ENCODE data around the gene MAP7D1.
A peak's percentile ranks its signal among the peaks of the same experiment; 100 is the strongest.

The MAP7D1 gene

DNA sequence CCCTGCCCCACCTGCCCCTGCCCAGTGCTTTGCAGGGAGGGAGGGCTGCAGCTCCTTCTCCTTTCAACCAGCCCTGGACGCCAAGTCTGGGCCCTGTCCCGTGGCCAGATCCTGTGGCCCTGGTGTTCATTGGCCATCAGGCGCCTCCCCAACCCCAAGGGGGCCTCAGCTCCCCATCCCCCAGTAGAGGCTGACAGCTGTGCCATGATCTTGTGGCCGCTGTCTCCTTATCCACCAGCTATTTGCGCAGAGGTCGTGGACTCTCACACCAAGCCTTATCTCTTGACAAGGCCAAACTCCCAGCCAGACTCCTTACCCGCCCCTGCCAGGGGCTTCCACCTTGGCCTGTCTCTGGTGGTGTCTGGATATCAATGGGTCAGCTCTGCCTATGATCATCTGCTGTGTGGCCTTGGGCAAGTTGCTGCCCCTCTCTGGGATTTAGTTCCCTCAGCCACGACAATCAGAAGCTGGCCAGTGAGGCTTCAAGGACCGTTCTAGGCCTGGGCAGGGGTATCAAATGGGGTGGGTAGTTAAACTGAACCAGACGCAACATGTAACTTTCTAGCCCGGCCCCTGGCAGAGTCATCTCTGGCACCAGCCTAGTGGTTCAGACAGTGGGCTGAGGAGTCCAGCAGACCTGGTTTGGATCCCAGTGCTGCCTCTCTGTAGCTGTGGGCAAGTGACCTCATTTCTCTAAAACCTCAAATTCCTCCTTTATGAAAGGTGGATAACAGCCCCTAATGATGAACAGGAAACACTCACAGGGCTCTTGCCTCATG, 27.6 kb upstream of the MAP7D1 start:
- no peak for FAIRE-seq

DNA sequence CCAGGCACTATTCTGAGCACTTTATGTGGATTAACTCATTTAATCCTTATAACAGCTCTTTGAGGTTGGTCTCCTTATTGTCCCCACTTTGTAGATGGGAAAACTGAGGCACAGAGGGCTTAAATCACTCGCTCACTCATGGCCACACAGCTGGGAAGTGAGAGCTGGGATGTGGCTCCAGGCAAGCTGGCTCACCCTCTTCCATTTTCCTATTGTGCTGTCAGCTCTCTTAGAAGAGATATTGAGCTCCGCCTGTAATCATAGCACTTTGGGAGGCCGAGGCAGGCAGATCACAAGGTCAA, 27.1 kb upstream of the MAP7D1 start:
- FAIRE-seq: no peak

DNA sequence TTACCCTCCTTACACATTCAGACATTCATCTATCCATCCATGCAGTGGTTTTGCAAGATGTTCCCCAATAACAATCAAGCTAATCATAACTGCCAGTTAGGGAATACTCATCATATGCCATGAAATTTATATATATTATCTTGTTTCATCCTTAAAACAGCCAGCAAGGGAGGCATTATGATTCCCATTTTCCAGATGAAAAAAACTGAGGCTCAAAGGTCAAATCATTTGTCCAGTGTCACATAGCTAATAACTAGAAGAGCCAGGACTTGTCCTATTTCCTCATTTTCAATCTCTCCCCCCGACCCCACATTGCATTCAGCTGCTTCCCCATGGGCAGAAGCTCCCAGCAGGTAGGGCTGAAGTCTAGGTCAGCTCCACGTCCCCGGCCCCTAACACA, 23.9 kb upstream of the MAP7D1 start:
- FAIRE-seq: no peak

DNA sequence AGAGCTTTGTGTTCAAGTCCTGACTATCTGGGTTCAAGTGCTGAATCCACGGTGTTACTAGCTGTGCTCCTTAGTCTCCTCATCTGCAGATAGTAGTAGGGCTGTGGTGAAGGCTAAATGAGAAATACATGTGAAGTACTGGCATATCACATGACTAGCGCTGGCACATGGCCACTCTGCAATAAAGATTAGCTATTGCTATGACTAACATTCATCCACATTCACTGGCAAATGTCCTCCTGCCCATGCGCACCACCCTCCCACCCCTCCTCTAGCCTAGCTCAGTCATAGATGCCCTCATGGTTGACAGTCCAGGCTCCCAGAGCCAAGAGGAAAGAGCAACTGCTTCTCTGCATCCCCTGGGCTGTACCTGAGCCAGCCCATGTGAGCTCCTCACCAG, 22.5 kb upstream of the MAP7D1 start:
- no peak for FAIRE-seq

DNA sequence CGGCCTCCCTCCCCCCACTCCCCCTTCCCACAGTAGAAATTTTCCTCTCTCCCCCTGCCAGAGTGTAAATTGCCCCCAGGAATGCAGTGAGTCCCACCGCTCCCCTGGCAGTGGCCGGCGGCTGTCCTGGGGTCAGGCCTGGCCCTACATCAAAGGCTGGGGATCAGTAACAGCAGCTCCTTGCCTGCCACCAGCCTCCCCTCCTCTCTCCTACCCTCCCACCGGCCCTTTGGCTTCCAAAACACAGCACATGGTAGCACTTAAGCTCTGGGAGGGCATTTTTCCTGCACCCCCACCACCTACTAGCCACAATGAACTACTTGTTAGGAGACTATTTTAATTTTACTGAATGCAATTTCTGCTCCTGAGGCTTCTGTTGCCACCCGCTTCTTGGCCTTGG, 21.9 kb upstream of the MAP7D1 start:
- FAIRE-seq: no peak

DNA sequence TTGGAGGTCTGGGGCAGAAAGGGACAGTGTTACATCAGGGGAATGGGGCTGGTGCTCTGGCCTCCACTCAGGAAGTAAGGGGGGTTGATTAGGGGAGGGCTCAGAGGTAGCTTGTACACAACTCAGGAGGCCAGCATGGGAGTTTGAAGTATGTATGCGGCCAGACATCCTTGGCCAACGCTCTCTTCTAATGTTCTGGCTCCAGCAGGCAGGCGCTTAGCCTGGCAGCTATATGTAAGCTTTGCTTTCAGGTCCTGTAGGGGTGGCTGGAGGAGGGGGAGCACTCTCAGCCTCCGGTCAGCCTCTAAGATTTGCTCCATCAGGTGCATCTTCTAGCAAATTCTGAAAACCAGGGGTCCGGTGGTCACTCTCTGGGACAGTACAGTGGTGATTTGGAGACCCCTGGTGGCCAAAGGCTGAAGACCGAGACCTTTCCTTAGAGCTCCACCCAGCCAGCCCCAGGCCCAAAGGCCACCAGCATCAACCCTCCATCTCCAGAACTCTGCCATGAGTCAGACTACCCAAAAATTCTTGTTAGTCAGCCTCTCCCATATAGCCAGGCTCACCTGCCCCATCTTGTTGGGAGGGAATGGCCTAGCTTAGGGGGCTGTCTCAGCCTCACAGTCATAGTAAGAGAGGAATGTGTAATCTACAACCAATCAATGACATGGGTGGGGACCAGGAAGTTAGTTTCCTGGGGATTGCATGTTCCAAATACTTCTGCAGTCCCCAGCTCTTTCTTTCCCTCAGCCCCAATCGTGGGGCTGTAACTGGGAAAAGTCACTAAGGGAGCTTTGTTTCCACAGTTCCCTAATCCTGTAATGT, 21.2 kb upstream of the MAP7D1 start:
- FAIRE-seq: no peak

DNA sequence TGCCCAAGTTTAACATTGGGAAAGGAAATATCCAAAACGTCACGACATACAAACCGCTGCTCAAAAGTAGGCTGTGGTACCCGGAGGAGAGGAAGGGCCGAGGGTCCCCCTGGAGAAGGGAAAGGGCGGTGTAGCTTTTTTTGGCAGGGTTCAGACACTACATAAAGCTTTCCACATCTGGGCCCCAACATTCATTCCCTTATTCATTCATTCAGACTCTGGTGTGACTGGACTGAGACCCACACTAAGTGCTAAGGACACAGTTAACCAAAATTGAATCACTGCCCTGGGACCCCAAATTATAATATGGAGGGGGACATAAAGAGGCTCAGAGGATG, 20.7 kb upstream of the MAP7D1 start:
- FAIRE-seq: no peak

DNA sequence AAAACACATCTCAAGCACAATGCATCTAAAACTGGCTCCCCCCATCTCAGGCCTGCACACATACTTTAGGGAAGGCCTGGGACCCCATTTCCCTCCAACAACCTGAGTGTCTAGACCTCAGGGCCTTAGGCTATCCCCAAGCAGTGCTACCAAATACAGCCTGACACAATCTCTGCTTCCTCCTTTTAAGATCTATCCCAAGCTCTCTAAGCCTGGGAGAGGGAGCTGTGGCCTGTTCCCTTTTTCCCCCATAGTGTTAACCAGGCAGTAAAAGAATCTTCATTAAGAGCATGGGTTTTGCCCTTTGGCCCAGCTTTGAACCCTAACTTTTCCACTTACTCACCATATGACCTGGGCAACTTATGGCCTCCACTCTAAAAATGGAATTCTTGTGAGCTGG, 20.2 kb upstream of the MAP7D1 start:
- no peak for FAIRE-seq

DNA sequence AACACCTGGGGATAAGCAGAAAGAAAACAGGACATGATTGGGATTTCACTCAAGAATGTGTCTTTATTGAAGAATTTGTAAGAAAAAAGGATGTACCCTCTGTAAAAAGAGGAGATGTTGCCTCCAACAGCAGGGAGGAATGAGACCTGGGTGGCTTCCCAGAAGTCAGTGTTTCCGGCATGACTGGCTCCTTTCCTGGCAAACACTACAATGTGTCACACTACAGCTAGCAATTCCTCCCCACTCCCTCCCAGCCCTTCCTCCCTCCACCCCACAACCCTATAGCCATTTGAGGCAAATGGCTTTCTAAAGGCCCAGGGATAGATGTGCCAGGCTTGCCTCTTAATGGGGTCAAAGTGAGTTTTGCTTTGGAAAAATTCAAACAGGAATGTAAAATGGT, 19.4 kb upstream of the MAP7D1 start:
- FAIRE-seq: no peak

DNA sequence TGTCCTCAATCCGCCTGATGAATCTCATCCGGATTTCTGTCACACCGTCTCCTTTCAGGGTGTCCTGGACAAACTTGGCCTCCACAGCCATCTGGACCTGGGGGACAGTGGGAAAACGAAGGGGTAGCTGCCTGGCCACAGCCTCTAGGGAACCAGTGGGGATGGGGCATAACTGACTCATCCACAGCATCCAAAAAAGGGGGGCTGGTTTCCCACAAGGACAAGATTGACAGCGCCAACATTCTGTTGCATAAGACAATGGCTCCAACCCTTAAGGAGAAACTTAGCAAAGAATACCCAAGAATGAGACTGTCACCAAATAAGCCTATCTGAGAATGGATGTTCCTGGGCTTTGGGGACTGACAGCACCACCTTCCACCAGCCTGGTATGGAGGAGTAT, 18.7 kb upstream of the MAP7D1 start:
- no peak for FAIRE-seq

DNA sequence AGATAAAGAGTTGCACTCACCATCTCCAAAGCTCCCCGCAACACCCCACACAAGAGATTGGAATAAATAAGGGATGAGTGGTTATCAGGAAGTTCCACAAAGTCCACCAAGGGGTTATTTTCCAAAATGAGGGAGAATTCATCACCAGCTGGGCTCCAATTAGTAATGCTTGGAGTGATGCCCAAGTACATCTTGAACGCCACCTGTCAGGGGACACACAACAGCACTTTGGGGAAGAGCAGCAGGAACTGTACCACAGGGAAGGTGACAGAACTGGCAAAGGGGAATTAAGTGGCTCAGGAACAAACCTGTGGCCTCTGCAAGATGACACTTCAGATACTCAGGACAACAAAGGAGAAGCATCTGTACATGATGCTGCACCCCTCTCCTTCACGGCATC, 18.2 kb upstream of the MAP7D1 start:
- no peak for FAIRE-seq

DNA sequence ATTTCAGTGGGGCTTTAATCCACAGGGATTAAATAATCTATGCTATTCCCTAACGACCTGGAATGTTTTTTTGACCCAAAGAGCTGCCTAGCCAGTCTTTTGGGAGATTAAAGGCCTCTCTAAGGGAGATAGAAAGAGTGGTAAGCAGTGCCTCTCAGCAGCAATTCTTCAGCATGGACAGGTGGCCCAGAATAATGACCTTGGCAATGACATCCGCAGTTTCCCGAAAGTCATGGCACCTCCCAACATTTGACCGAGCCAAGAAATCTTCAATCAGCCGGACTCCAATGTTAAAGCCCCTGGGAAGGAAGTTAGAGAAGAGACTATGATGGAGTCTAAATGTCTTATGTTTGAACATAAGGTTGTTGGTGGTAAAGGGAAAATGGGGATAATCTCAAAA, 16.4 kb upstream of the MAP7D1 start:
- no peak for FAIRE-seq

DNA sequence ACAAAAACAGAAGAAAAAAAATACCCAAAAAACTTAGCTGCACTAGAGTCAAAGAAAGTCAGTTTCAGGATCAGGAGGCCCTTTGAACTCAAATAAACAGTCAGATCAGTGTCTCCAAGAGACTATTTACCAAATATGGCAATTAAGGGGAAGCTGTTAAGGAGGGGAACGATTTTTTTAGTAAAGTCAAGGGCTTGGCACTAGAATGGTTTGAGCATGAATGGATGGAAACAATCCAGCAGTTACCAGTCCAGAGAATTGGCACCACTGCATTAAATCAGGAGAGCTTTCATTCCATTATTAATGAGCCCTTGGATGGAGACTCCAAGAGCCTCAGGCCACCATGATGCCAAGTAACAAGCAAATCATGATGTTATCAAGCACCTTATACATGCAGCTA, 13.8 kb upstream of the MAP7D1 start:
- FAIRE-seq: no peak

DNA sequence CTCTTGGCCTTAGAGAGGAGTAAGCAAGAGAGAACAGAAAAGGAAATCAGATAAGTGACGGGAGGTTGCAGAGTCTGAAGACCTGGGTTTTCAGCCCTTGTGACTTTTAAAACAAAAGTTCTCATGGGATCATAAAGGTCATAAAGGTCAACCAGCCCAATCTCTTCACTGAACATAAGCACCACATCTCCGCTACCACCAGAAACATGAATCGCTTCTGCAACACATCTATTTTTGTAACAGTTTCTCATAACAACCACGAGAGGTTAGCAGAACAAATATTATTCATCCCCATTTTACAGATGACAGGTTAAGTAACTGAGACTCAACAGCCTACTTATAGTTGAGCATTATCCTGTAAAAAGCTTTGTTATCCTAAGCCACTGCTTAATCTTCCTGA, 12.5 kb upstream of the MAP7D1 start:
- no peak for FAIRE-seq

DNA sequence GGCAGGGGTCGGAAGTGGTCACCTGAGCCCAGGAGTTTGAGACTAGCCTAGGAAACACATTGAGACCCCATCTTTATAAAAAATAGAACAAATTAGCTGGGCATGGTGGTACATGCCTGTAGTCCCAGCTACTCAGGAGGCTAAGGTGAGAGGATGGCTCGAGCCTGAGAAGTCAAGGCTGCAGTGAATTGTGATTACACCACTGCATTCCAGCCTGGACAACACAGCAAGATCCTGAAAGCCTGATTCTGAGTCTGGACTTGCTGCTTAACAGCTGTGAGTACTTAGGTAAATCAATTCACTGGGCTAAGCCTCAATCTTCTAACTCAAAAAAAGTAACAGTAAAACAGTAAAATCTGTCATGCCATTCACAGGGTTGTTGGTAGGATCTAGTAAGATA, 11.5 kb upstream of the MAP7D1 start:
- FAIRE-seq: no peak

DNA sequence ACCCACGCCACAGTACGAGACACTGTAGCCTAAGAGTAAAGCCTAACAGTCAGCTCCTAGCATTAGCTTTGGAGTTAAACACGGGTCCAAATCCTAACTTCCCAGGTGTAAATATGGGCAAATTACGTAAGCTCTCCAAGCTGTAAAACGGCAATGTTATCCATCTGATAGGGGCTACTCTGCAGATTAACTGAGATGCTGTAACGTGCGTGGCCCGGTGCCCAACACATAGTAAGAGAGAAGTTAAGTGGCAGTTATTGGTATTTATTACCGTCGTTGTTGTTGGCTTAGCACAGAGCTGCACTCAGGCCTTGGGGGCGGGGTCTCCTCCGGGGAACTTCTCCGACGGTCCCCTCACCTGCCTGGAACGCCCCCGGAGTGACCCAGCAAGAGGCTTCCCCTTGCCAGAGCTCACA, 7.1 kb upstream of the MAP7D1 start:
- no peak for FAIRE-seq

DNA sequence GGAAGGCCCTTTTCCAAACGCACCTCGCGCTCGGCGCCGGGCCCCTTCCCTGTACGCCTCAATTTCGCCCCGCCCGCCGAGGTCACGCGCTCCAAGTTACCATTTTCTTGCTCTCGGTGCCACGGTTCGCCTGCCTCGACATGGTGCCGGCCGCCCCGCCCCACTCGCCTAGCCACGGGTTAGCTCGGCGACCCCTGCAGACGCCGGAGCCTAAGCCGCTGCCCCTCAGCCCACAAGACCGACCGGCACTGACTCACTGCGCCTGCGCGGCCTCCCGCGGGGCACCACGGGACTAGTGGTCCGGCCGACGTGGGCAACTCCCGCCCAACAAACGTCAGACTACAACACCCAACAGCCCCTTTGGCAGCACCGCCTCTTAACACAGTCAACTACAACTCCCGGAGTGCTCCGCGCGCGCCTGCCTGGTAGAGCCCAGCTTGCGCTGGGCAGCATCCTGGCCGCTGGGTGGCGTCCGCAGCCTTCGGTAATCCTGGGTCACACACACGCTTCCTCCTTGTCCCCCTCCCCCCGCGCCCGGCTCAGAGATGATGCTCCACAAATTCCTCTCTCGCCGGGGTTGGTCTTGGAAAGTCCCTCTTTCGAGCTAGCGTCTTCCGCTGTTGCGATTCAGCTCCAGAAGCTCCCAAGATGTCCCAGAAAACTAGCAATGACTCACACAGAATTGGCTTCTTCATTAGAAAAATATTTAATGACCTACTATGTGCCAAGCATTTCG, 6.6 kb upstream of the MAP7D1 start, which contains the start of gene TRAPPC3:
Gene TRAPPC3 (minus strand): TSS at position 250 of the 736 bp plus-strand sequence. CDS start 108 bp downstream, at position 142.
- no peak for FAIRE-seq

DNA sequence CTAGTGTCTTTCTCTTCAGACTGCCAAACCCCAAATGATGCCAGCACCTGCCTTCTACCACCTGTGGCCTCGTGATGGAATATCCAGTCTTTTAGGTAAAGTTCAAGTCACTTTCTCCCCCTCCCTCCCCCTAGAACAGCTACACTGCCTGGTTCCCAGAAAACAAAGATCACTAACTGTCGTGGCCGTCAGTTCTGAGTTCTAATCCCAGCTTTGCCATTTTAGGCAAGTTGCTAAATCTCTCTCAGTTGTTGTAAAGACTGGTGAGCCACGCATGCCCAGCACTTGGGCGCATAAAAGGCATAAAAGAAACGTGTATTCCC, 6.0 kb upstream of the MAP7D1 start:
- no peak for FAIRE-seq

DNA sequence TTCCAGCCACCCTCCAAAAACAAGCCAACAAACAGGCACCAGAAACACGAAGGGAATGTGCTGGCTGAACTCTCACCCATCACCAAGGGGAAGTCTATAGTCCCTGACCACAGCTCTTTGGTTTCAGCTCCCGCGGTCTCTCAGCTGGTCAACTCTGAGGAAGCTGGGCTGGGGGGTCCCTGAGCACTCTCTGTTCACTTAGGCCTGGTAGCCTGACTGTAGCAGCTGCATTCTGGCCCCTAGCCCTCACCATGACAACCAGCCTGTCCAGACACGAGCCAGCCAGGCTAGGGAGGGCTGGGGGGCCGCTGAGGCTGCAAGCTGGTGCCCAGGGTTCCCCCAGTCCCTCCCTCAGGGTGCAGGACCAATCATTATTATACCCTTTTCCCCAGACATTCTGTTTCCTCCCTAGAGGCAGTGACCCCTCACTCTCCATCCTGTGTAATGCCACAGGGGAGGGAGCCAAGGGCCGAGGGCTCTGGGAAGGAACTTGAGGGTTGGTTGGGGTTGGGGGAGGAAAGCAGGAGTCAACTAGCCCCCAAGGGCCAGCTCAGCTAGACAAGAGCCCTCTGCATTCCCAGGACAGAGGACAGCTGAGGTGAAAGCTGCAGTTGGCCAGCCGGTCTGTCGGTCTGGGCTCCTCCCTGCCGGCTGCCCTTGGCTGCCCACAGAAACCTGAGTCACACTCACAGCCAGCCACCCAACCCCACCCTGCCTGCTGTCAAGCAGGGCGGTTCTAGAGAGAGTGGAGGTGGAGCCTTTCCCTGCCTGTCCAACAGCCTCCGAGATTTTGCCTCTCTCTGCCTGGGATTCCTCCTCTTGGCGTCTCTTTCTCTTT, 5.4 kb upstream of the MAP7D1 start:
- peak; percentile 71 for FAIRE-seq

DNA sequence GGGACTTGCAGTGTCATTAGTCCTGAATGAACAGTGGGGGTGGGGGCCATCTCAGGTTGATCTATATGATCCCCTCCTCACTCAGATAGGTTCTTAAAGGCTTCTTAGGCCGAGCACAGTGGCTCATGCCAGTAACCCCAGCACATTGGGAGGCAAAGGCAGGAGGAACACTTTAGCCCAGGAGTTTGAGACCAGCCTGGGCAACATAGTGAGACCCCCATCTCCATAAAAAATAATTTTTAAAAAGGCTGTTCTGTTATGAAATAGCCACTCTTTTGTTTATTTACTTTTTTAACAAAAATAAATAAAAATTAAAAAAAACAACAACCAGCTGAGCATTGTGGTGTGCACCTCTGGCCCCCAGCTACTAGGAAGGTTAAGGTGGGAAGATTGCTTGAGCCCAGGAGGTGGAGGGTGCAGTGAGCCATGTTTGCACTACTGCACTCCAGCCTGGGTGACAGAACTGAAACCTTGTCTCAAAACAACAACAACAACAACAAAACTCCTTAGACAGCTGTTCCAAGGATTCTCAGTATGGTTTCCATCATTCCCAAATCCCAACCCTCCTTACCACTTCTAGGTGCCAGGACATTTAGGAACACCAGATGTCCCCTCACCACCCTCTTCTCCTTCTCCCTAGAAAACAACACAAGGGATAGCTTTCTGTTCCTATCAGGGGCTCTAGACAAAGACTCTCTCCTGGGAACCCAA, 4.7 kb upstream of the MAP7D1 start:
- no peak for FAIRE-seq

DNA sequence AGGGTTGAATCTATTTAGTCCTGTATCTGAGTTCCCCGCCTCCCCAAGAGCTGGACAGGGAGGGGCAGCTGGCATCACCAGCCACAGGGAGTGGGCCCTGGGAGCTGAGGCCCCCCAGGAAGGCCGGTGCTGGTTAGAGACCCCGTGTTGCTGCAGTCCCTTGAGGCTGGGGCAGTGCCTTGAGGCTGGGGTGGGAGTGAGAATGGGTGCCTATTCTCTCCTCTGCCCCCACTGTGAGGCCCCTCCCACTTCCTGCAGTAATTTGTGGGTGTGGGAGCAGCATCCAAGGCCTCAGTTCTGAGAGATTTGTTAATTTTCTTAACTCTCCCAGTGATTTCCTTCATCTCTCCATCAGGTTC, 4.1 kb upstream of the MAP7D1 start:
- FAIRE-seq: no peak

DNA sequence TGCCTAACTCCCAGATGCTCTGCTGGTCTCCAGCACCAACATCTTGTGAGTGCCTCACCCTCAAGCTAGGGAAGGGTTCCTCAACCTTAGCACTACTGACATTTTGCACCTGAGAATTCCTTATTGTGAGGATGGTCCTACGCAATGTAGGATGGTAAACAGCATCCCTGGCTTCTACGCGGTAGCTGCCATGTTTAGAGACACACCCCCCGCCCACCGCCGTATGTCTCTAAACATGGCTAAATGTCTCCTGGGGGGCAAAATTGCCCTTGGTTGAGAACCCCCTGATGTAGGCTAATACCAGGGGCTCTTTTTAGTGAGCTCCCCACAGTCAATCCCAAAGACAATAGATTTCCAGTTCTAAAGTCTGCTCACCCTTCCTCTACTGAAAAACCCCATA, 2.5 kb upstream of the MAP7D1 start:
- no peak for FAIRE-seq

DNA sequence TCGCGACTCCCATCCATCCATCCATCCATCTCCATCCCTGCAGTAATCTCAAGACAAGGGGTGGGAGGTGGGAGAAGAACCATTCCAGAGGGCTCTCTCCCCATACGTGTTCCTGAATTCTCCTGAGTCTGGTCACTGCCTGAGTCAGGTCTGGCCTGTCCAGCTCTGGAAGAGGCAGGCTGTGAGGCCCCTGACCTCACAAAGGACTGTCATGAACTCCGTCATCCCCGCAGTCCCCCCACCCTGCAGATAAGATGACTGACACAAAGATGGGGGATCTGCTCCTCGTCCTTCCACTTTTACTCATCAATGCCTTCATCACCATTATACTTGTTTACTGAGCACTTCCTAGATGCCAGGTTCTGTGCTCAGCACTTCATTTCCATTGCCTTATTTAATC, 1.6 kb upstream of the MAP7D1 start:
- no peak for FAIRE-seq
